HEK293 (cell line): Measurements from ENCODE around the gene APRT.

Experiments
- BCL11B ChIP-seq: fragments of 450-650 bp; formaldehyde crosslinking; IDR thresholded peaks from 2 replicates; pipeline ENCODE4 v1.5.1; 2016; ENCODE audit warnings: low read depth, missing biosample characterization, missing genetic modification characterization
- EGR2 ChIP-seq: fragments of 450-650 bp; formaldehyde crosslinking; IDR thresholded peaks from 2 replicates; pipeline ENCODE4 v1.5.1; 2016; ENCODE audit warnings: low read depth, missing biosample characterization, missing genetic modification characterization
- HOXA7 ChIP-seq: sonication (generic); formaldehyde crosslinking; IDR thresholded peaks from 2 replicates; pipeline ENCODE4 v1.8.1; 2022; ENCODE audit warnings: missing genetic modification reagents, borderline replicate concordance
- HOXD13 ChIP-seq: sonication (generic); formaldehyde crosslinking; IDR thresholded peaks from 2 replicates; pipeline ENCODE4 v1.8.0; 2022; ENCODE audit warnings: missing genetic modification reagents, borderline replicate concordance
- KLF7 ChIP-seq: fragments of 450-650 bp; formaldehyde crosslinking; IDR thresholded peaks from 2 replicates; pipeline ENCODE4 v1.5.1; 2016; ENCODE audit warnings: missing biosample characterization, missing genetic modification characterization, borderline replicate concordance
- KLF9 ChIP-seq: fragments of 450-650 bp; formaldehyde crosslinking; IDR thresholded peaks from 2 replicates; pipeline ENCODE4 v1.5.1; 2016; ENCODE audit warnings: missing biosample characterization, missing genetic modification characterization, low read depth
- SP7 ChIP-seq: fragments of 450-650 bp; formaldehyde crosslinking; IDR thresholded peaks from 2 replicates; pipeline ENCODE4 v1.5.1; 2016; ENCODE audit warnings: missing biosample characterization, missing genetic modification characterization
- YY2 ChIP-seq: fragments of 450-650 bp; formaldehyde crosslinking; IDR thresholded peaks from 2 replicates; pipeline ENCODE4 v1.5.1; 2016; ENCODE audit warnings: missing biosample characterization, missing genetic modification characterization
- ZIC2 ChIP-seq: fragments of 450-650 bp; formaldehyde crosslinking; IDR thresholded peaks from 2 replicates; pipeline ENCODE4 v1.5.1; 2016; ENCODE audit warnings: missing biosample characterization, missing genetic modification characterization
- ZNF121 ChIP-seq: fragments of 450-650 bp; formaldehyde crosslinking; IDR thresholded peaks from 2 replicates; pipeline ENCODE4 v1.5.1; 2016; ENCODE audit warnings: missing biosample characterization, missing genetic modification characterization
- ZNF214 ChIP-seq: fragments of 450-650 bp; formaldehyde crosslinking; IDR thresholded peaks from 2 replicates; pipeline ENCODE4 v1.5.1; 2017; ENCODE audit warnings: missing biosample characterization, mild to moderate bottlenecking, missing genetic modification characterization, borderline replicate concordance
- ZNF311 ChIP-seq: fragments of 450-650 bp; formaldehyde crosslinking; IDR thresholded peaks from 2 replicates; pipeline ENCODE4 v1.5.1; 2017; ENCODE audit warnings: missing biosample characterization, missing genetic modification characterization, borderline replicate concordance
- ZNF391 ChIP-seq: fragments of 450-650 bp; formaldehyde crosslinking; IDR thresholded peaks from 2 replicates; pipeline ENCODE4 v1.5.1; 2016; ENCODE audit warnings: low read depth, missing biosample characterization, missing genetic modification characterization, borderline replicate concordance
- ZNF544 ChIP-seq: fragments of 450-650 bp; formaldehyde crosslinking; IDR thresholded peaks from 2 replicates; pipeline ENCODE4 v1.5.0; 2017; ENCODE audit warnings: missing biosample characterization, missing genetic modification characterization
- ZNF558 ChIP-seq: fragments of 450-650 bp; formaldehyde crosslinking; IDR thresholded peaks from 2 replicates; pipeline ENCODE4 v1.5.1; 2016; ENCODE audit warnings: missing biosample characterization, missing genetic modification characterization
- ZNF561 ChIP-seq: fragments of 450-650 bp; IDR thresholded peaks from 2 replicates; pipeline ENCODE4 v1.5.1; 2018; ENCODE audit warnings: missing biosample characterization, missing genetic modification characterization, borderline replicate concordance
- ZNF660 ChIP-seq: fragments of 450-650 bp; IDR thresholded peaks from 2 replicates; pipeline ENCODE4 v1.5.1; 2018; ENCODE audit warnings: missing biosample characterization, mild to moderate bottlenecking, missing genetic modification characterization
- ZNF664 ChIP-seq: fragments of 450-650 bp; formaldehyde crosslinking; IDR thresholded peaks from 2 replicates; pipeline ENCODE4 v1.5.1; 2016; ENCODE audit warnings: missing biosample characterization, missing genetic modification characterization
- ZNF768 ChIP-seq: fragments of 450-650 bp; formaldehyde crosslinking; IDR thresholded peaks from 2 replicates; pipeline ENCODE4 v1.5.1; 2018; ENCODE audit warnings: missing biosample characterization, mild to moderate bottlenecking, missing genetic modification characterization
- ZNF785 ChIP-seq: fragments of 450-650 bp; formaldehyde crosslinking; IDR thresholded peaks from 2 replicates; pipeline ENCODE4 v1.5.1; 2016; ENCODE audit warnings: missing biosample characterization, missing genetic modification characterization
- ZNF837 ChIP-seq: fragments of 450-650 bp; formaldehyde crosslinking; IDR thresholded peaks from 2 replicates; pipeline ENCODE4 v1.5.1; 2016; ENCODE audit warnings: missing biosample characterization, missing genetic modification characterization
- ZSCAN30 ChIP-seq: fragments of 450-650 bp; IDR thresholded peaks from 2 replicates; pipeline ENCODE4 v1.5.1; 2018; ENCODE audit warnings: missing biosample characterization, mild to moderate bottlenecking, missing genetic modification characterization, moderate library complexity
- ZXDB ChIP-seq: fragments of 450-650 bp; formaldehyde crosslinking; IDR thresholded peaks from 2 replicates; pipeline ENCODE4 v1.5.1; 2016; ENCODE audit warnings: missing biosample characterization, missing genetic modification characterization
- TF ChIP-seq, protein P1 (sequence below): fragments of 450-650 bp; formaldehyde crosslinking; IDR thresholded peaks from 2 replicates; pipeline ENCODE4 v1.5.1; 2016; ENCODE audit warnings: missing biosample characterization, missing genetic modification characterization
- TF ChIP-seq, protein P2 (sequence below): fragments of 450-650 bp; formaldehyde crosslinking; IDR thresholded peaks from 2 replicates; pipeline ENCODE4 v1.5.1; 2017; ENCODE audit warnings: missing biosample characterization, missing genetic modification characterization
- TF ChIP-seq, protein P3 (sequence below): fragments of 450-650 bp; formaldehyde crosslinking; IDR thresholded peaks from 2 replicates; pipeline ENCODE4 v1.5.1; 2016; ENCODE audit warnings: missing biosample characterization, missing genetic modification characterization
- TF ChIP-seq, protein P4 (sequence below): fragments of 450-650 bp; formaldehyde crosslinking; IDR thresholded peaks from 2 replicates; pipeline ENCODE4 v1.5.1; 2016; ENCODE audit warnings: missing biosample characterization, missing genetic modification characterization
- TF ChIP-seq, protein P5 (sequence below): fragments of 450-650 bp; formaldehyde crosslinking; IDR thresholded peaks from 2 replicates; pipeline ENCODE4 v1.5.1; 2016; ENCODE audit warnings: missing biosample characterization, missing genetic modification characterization, borderline replicate concordance

Gene APRT

DNA sequence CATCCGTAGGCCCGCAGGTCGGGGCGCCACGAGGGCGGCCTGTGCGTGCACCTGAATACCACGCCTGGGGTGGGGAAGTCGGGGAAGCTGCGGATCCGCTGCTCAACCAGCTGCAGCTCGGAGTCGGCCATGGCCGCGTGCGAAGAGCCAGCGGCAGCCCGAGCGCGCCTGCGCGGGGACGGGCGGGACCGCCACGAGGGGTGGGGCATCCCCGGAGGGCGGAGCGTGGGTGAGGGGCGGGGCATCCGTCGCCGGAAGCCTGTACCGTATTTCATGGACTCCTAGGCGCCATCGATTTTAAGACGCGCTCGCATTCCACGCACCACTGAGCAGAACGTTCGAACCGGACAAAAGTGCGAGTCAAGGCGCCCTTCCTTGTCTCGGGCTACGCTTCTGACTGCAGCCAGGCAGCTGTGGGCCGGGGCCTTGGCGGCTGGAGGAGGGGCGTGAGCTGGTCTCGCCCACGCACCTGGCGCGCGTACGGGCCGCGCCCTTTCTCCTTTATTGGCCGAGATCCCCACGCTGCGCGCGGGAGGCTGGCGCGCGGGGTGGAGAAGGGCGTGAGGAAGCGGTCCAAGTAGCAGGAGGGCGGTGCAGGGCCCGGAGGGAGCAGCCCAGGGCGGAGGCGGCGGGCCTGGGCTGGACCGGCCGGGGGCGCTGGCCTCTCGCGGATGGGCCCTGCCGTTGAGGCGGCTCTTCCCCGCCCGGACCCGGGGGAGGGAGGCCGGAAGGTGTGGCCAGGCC, at the start of gene APRT (continued):
- TF ChIP-seq, protein P1, sequence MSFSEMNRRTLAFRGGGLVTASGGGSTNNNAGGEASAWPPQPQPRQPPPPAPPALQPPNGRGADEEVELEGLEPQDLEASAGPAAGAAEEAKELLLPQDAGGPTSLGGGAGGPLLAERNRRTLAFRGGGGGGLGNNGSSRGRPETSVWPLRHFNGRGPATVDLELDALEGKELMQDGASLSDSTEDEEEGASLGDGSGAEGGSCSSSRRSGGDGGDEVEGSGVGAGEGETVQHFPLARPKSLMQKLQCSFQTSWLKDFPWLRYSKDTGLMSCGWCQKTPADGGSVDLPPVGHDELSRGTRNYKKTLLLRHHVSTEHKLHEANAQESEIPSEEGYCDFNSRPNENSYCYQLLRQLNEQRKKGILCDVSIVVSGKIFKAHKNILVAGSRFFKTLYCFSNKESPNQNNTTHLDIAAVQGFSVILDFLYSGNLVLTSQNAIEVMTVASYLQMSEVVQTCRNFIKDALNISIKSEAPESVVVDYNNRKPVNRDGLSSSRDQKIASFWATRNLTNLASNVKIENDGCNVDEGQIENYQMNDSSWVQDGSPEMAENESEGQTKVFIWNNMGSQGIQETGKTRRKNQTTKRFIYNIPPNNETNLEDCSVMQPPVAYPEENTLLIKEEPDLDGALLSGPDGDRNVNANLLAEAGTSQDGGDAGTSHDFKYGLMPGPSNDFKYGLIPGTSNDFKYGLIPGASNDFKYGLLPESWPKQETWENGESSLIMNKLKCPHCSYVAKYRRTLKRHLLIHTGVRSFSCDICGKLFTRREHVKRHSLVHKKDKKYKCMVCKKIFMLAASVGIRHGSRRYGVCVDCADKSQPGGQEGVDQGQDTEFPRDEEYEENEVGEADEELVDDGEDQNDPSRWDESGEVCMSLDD: no peak; the same call in 1 of the 2 replicates
- TF ChIP-seq ZIC2 (tag by site-specific recombination) (no peak), ZXDB (tag by site-specific recombination) (peak; percentile 72; the same call in 1 of the 2 replicates), SP7 (tag by site-specific recombination) (peak; percentile 84), ZNF311 (0 out of 2 replicates have a peak, but pooled peaks have one; percentile 52), KLF7 (tag by site-specific recombination) (peak; percentile 82; the same call in 1 of the 2 replicates), ZNF837 (tag by site-specific recombination) (peak; percentile 96; the same call in 1 of the 2 replicates), YY2 (tag by site-specific recombination) (peak; percentile 36; the same call in 1 of the 2 replicates), ZNF785 (tag by site-specific recombination) (peak; percentile 83; the same call in 1 of the 2 replicates), KLF9 (tag by site-specific recombination) (peak; percentile 86), HOXA7 (CRISPR knock-in tag) (no peak), ZNF561 (0 out of 2 replicates have a peak, but pooled peaks have one; percentile 34), BCL11B (tag by site-specific recombination) (peak; percentile 12; the same call in 1 of the 2 replicates), HOXD13 (CRISPR knock-in tag) (no peak), ZNF664 (tag by site-specific recombination) (no peak), ZNF121 (tag by site-specific recombination) (peak; percentile 41; the same call in 1 of the 2 replicates), EGR2 (tag by site-specific recombination) (peak; percentile 97), ZNF768 (tag by site-specific recombination) (peak; percentile 10; the same call in 1 of the 2 replicates), ZNF544 (no peak), ZNF558 (tag by site-specific recombination) (no peak), ZNF214 (tag by site-specific recombination) (no peak), ZSCAN30 (tag by site-specific recombination) (no peak), ZNF660 (peak; percentile 73; the same call in 1 of the 2 replicates), ZNF391 (no peak)
- TF ChIP-seq, protein P2, sequence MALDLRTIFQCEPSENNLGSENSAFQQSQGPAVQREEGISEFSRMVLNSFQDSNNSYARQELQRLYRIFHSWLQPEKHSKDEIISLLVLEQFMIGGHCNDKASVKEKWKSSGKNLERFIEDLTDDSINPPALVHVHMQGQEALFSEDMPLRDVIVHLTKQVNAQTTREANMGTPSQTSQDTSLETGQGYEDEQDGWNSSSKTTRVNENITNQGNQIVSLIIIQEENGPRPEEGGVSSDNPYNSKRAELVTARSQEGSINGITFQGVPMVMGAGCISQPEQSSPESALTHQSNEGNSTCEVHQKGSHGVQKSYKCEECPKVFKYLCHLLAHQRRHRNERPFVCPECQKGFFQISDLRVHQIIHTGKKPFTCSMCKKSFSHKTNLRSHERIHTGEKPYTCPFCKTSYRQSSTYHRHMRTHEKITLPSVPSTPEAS (tag by site-specific recombination): no peak
- TF ChIP-seq, protein P3, sequence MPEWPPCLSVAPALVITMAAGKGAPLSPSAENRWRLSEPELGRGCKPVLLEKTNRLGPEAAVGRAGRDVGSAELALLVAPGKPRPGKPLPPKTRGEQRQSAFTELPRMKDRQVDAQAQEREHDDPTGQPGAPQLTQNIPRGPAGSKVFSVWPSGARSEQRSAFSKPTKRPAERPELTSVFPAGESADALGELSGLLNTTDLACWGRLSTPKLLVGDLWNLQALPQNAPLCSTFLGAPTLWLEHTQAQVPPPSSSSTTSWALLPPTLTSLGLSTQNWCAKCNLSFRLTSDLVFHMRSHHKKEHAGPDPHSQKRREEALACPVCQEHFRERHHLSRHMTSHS (tag by site-specific recombination): no peak
- TF ChIP-seq, protein P4, sequence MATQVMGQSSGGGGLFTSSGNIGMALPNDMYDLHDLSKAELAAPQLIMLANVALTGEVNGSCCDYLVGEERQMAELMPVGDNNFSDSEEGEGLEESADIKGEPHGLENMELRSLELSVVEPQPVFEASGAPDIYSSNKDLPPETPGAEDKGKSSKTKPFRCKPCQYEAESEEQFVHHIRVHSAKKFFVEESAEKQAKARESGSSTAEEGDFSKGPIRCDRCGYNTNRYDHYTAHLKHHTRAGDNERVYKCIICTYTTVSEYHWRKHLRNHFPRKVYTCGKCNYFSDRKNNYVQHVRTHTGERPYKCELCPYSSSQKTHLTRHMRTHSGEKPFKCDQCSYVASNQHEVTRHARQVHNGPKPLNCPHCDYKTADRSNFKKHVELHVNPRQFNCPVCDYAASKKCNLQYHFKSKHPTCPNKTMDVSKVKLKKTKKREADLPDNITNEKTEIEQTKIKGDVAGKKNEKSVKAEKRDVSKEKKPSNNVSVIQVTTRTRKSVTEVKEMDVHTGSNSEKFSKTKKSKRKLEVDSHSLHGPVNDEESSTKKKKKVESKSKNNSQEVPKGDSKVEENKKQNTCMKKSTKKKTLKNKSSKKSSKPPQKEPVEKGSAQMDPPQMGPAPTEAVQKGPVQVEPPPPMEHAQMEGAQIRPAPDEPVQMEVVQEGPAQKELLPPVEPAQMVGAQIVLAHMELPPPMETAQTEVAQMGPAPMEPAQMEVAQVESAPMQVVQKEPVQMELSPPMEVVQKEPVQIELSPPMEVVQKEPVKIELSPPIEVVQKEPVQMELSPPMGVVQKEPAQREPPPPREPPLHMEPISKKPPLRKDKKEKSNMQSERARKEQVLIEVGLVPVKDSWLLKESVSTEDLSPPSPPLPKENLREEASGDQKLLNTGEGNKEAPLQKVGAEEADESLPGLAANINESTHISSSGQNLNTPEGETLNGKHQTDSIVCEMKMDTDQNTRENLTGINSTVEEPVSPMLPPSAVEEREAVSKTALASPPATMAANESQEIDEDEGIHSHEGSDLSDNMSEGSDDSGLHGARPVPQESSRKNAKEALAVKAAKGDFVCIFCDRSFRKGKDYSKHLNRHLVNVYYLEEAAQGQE (tag by site-specific recombination): peak; percentile 41; the same call in 1 of the 2 replicates
- TF ChIP-seq, protein P5, sequence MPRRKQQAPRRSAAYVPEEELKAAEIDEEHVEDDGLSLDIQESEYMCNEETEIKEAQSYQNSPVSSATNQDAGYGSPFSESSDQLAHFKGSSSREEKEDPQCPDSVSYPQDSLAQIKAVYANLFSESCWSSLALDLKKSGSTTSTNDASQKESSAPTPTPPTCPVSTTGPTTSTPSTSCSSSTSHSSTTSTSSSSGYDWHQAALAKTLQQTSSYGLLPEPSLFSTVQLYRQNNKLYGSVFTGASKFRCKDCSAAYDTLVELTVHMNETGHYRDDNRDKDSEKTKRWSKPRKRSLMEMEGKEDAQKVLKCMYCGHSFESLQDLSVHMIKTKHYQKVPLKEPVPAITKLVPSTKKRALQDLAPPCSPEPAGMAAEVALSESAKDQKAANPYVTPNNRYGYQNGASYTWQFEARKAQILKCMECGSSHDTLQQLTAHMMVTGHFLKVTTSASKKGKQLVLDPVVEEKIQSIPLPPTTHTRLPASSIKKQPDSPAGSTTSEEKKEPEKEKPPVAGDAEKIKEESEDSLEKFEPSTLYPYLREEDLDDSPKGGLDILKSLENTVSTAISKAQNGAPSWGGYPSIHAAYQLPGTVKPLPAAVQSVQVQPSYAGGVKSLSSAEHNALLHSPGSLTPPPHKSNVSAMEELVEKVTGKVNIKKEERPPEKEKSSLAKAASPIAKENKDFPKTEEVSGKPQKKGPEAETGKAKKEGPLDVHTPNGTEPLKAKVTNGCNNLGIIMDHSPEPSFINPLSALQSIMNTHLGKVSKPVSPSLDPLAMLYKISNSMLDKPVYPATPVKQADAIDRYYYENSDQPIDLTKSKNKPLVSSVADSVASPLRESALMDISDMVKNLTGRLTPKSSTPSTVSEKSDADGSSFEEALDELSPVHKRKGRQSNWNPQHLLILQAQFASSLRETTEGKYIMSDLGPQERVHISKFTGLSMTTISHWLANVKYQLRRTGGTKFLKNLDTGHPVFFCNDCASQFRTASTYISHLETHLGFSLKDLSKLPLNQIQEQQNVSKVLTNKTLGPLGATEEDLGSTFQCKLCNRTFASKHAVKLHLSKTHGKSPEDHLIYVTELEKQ: peak; percentile 18; the same call in 1 of the 2 replicates
